Measurements from ENCODE around the gene SPC24.
A peak's percentile ranks its signal among the peaks of the same experiment; 100 is the strongest.
"Not testable (repeated sequence)": the region's sequence is repeated elsewhere in the genome, so short reads cannot be mapped to it uniquely, and the experiment has no call there.

SPC24 gene

DNA sequence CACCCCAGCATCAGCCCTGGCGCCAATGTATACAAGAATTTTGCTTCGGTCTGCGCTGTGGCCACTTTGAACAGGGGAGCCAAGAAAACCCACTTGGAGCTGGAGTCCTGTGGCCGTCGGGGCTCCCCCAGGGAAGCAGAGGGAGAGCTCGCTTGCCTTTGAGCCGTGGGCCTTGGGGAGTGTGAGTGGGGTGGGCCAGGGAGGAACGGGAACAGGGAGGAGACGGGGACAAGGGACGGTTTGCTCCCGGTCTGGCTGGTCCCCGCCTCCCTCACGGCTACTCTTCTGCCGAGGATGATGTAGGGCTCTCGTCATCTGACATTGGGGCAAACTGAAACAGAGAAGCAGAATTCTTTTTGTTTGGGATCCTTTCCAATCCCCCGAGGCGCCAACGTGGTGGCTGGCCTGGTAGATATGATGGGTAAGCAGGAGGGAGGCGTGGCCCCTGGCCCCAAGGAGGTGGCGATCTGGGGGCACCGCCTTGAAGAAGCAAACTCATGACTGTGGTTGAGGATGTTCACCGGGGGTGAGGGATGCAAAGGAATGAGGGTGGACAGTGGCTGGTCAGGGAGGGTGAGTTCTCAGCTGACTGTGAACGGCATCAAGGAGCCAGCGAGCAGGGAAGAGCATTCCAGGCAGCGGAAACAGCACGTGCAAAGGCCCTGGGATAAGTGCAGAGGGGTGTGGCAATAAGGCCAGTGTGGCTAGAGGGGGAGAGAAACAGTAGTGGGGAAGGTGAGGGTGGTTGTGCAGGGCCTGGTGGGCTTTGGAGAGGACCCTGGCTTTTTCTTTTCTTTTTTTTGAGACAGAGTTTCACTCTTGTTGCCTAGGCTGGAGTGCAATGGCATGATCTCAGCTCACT lies 10.9 kb upstream of the SPC24 start:
- Histone ChIP-seq H3K4me3 (no peak overlapping the region), H3K4me1 (no peaks in the 10 kb centered on the region), H3K27me3 (ENCODE audit: low read depth) (no peaks in the 10 kb centered on the region), H3K36me3 (replicated peaks) (no peaks in the 10 kb centered on the region; the same call in none of the 2 replicates), H3K9me3 (no peaks in the 10 kb centered on the region)
- in situ Hi-C loops (cut with MboI; ENCODE audit: low sequenced_read_pairs): no loop called here
- no peak for DNase-seq (ENCODE audit: low spot score in 2 of 2)

DNA sequence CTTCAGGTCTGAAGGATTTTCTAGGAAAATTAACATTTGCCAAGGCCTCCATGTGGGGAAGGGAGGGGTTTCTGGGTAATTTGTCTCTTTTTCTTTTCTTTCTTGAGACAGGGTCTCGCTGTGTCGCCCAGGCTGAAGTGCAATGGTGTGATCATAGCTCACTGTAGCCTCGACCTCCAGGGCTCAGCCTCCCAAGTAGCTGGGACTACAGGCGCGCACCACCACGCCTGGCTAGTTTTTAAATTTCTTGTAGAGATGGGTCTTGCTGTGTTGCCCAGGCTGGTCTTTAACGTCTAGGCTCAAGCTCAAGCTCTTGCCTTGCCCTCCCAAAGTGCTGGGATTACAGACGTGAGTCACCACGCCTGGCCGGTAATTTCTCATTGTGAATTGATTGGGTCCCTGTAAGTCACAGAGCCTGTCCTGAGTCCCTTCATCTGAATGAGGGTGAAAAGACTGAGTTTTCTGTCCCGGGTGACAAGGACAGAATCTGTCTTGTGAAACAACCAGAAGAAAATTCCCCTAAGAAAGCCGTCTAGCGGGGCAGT lies 10.0 kb upstream of the SPC24 start:
- H3K4me3 ChIP-seq: no peak overlapping the region
- DNase-seq (ENCODE audit: low spot score in 2 of 2): no peak
- H3K36me3 ChIP-seq (replicated peaks): no peaks in the 10 kb centered on the region; the same call in 1 of the 2 replicates
- no peaks in the 10 kb centered on the region for H3K27me3 ChIP-seq (ENCODE audit: low read depth)
- in situ Hi-C loops (cut with MboI; ENCODE audit: low sequenced_read_pairs): no loop called here
- peaks cover under 1% of the 10 kb centered on the region; the same call in 1 of the 2 replicates for H3K9me3 ChIP-seq
- no peaks in the 10 kb centered on the region for H3K4me1 ChIP-seq

DNA sequence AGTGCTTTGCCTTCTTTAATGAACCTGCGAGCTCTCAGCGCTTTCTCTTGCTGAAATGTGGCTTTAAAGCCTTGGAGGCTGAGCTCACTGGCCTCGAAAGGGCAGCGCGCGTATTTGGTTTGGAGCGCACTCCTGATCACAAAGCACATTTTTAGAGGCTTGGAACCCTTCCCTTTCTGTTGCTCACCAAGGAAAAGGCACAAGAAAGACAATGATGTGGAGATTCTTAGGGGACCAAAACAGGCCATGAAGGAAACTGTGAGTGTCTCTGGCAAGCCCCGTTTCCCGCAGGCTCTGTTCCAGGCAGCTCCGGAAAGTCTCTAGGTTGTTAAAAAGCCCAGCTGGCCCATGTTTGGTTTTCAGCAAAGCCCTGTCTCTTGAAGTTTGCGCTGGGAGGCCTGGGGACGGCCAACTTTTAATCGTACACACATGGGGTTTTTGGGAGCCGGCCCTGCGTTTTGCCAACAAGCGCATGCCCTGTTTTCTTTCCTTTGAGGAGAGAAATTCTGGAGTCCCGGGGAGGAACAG lies 9.4 kb upstream of the SPC24 start:
- Histone ChIP-seq H3K27me3 (ENCODE audit: low read depth) (no peaks in the 10 kb centered on the region), H3K4me1 (no peaks in the 10 kb centered on the region), H3K36me3 (replicated peaks) (no peaks in the 10 kb centered on the region; the same call in 1 of the 2 replicates), H3K9me3 (peaks cover 2% of the 10 kb centered on the region; the same call in 1 of the 2 replicates), H3K4me3 (no peak overlapping the region)
- no peak for DNase-seq (ENCODE audit: low spot score in 2 of 2)
- in situ Hi-C loops (cut with MboI; ENCODE audit: low sequenced_read_pairs): no loop called here

DNA sequence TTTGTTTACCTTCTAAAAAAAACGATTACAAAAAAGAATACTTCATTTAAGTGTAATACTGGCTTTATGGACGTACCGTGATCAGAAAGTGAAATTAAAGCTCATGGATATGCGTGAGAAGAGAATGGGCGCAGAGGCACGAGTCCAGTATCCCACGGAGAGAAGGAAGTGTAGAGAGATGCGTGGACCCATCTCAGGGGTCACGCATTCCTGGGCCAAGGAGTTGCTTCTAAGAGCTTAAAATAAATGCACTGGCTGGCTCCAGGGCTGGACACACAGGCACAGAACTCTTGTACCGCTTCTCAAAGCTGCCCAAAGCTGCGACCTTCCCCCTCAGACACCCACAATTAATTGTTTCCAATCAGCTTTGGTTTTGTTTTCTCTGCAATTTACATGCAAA lies 8.7 kb upstream of the SPC24 start:
- in situ Hi-C loops (cut with MboI; ENCODE audit: low sequenced_read_pairs): no loop called here
- H3K27me3 ChIP-seq (ENCODE audit: low read depth): no peaks in the 10 kb centered on the region
- no peak overlapping the region for H3K4me3 ChIP-seq
- no peaks in the 10 kb centered on the region for H3K36me3 ChIP-seq (replicated peaks)
- no peak for DNase-seq (ENCODE audit: low spot score in 2 of 2)
- no peaks in the 10 kb centered on the region for H3K4me1 ChIP-seq
- peaks cover 2% of the 10 kb centered on the region; the same call in 1 of the 2 replicates for H3K9me3 ChIP-seq

DNA sequence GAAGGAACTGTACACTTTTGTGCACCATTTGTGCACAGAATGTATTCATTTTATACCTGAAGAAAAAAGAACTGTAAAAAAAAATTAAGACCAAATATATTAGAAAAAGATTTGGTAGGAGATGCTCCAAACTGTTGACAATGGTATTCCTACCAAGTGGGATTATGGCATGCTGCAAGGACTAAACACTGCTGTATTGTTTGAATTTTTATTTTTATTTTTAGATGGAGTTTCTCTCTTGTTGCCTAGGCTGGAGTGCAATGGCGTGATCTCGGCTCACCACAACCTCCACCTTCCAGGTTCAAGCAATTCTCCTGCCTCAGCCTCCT lies 4.8 kb upstream of the SPC24 start:
- H3K4me1 ChIP-seq; in situ Hi-C loops (cut with MboI; ENCODE audit: low sequenced_read_pairs); H3K27me3 ChIP-seq (ENCODE audit: low read depth): not testable (repeated sequence)

DNA sequence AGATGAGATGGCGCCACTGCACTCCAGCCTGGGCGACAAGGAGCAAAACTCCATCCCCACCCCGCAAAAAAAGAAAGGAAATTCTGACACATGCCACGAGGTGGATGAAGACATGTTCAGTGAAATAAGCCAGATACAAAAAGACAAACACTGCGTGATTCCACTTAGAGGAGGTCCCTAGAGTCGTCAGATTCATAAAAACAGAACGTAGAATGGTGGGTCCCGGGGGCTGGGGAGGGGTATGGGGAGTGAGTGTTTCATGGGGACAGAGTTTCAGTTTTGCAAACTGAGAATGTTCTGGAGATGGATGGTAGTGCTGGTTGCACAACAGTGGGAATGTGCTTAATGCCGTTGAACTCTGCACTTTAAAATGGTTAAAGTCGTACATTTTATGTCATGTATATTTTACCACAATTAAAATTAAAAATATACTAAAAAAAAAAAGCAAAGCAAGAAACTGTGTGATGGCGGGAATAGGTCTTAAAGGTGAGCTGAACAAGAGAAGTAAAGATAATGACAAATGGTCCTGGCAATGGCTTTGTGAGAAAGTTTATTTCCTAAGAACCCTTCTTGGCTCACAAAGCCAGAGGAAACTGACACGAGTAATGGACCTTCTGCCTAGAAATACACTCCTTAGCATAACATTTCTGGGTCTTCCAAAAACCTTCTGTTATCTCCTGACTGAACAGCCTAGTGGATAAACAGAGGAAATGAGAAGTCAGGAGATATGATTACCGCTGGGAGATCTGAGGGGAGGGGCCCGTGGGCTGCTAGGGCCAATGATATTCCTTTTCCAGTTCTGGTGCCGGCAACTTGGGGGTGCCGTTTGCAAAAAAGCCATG lies 4.2 kb upstream of the SPC24 start:
- Histone ChIP-seq H3K27me3 (ENCODE audit: low read depth) (no peaks in the 10 kb centered on the region), H3K4me3 (no peak overlapping the region), H3K9me3 (peaks cover 2% of the 10 kb centered on the region; the same call in 1 of the 2 replicates), H3K4me1 (peaks cover 5% of the 10 kb centered on the region), H3K36me3 (replicated peaks) (0 out of 2 replicates have a peak, but pooled peaks cover 3% of the 10 kb centered on the region)
- no peak for DNase-seq (ENCODE audit: low spot score in 2 of 2)
- in situ Hi-C loops (cut with MboI; ENCODE audit: low sequenced_read_pairs): no loop called here

More for the DNA sequence above, 4.8 kb upstream of the SPC24 start:
- DNase-seq (ENCODE audit: low spot score in 2 of 2); H3K36me3 ChIP-seq (replicated peaks); H3K4me3 ChIP-seq; H3K9me3 ChIP-seq: not testable (repeated sequence)

DNA sequence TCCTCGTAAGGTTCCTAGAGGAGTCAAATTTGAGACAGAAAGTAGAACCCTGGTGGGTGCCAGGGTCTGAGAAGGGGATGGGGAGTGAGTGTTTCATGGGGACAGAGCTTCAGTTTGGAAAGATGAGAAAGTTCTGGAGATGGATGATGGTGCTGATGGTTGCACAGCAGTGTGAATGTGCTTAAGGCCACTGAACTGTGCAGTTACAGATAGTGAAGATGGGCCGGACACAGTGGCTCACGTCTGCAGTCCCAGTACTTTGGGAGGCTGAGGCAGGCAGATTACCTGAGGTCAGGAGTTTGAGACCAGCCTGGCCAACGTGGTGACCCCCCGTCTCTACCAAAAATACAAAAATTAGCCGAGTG lies 917 bp downstream of the SPC24 start:
- H3K27me3 ChIP-seq (ENCODE audit: low read depth): no peaks in the 10 kb centered on the region
- H3K4me3 ChIP-seq: peak overlapping the region; percentile 99
- no peak for DNase-seq (ENCODE audit: low spot score in 2 of 2)
- H3K36me3 ChIP-seq (replicated peaks): peaks cover 17% of the 10 kb centered on the region
- in situ Hi-C loops (cut with MboI; ENCODE audit: low sequenced_read_pairs): no loop called here
- H3K4me1 ChIP-seq: peaks cover 5% of the 10 kb centered on the region
- no peaks in the 10 kb centered on the region for H3K9me3 ChIP-seq

DNA sequence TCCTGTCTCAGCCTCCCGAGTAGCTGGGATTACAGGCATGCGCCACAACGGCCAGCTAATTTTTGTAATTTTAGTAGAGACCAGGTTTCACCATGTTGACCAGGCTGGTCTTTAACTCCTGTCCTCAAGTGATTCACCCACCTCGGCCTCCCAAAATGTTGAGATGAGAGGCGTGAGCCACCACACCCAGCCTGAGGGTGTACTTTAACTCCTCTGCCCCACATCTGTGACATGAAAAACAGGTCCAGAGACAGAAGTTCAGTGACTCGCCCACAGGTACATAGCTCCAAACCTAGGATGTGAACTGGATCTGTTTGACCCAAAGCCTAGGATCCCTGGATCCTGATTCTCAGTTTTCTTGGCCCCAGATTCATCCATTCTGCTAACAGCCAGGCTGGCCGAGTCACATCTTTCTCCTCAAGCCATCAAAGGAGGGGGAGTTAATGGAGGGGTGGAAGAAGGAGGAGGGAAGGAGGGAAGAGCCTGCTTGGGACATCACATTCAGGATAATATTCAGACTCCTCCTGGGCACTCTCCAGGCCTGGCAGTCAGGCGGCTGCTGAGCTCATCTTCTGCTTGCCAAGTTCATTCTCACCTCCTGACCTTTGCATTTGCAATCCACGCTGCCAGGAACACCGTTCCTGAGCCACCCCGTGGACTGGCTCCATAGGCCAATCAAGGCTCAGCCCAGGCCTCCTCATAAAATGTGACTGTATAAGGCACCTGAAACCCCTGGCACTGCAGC lies 3.1 kb downstream of the SPC24 start:
- peaks cover 5% of the 10 kb centered on the region for H3K4me1 ChIP-seq
- H3K36me3 ChIP-seq (replicated peaks): peaks cover 30% of the 10 kb centered on the region
- DNase-seq (ENCODE audit: low spot score in 2 of 2): no peak
- no peaks in the 10 kb centered on the region for H3K9me3 ChIP-seq
- in situ Hi-C loops (cut with MboI; ENCODE audit: low sequenced_read_pairs): no loop called here
- H3K27me3 ChIP-seq (ENCODE audit: low read depth): no peaks in the 10 kb centered on the region
- H3K4me3 ChIP-seq: no peak overlapping the region

DNA sequence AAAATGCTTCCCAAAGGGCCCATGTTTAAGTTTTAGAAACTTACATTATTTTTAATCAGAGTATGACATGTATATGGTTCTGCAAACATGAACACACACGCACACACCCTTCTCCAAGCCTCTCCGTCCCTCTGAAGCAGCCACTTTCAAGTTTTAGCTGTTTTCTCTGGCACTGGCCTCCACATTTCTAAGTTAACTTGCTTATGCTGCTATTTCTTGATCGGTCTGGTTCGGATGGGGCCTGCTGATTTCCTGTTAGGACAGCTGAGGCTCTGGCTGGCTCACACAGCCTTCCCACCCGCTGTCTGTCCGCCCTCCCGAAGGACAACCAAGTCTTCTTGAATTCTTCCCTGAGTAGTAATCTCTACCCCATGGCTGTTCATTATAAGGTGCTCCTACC lies 4.4 kb downstream of the SPC24 start:
- Histone ChIP-seq H3K9me3 (no peaks in the 10 kb centered on the region), H3K36me3 (replicated peaks) (peaks cover 35% of the 10 kb centered on the region), H3K4me1 (peaks cover 2% of the 10 kb centered on the region), H3K27me3 (ENCODE audit: low read depth) (no peaks in the 10 kb centered on the region), H3K4me3 (no peak overlapping the region)
- no peak for DNase-seq (ENCODE audit: low spot score in 2 of 2)
- in situ Hi-C loops (cut with MboI; ENCODE audit: low sequenced_read_pairs): no loop called here

DNA sequence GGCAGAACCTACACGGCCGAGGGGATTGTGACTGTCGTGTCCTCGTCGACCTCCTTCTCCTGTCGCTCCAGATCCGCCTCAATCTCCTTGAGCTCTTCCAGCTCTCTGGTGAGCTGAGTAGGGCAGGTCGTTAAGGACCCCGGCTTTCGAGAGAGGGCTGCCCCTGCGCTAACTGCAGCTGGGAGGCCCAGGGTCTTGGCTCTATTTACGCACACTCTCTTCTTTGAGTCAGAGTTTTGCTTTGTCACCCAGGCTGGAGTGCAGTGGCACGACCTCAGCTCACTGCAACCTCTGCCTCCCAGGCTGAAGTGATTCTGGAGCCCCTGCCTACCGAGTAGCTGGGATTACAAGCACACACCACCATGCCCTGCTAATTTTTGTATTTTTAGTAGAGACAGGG lies 7.6 kb downstream of the SPC24 start:
- no peaks in the 10 kb centered on the region for H3K27me3 ChIP-seq (ENCODE audit: low read depth)

DNA sequence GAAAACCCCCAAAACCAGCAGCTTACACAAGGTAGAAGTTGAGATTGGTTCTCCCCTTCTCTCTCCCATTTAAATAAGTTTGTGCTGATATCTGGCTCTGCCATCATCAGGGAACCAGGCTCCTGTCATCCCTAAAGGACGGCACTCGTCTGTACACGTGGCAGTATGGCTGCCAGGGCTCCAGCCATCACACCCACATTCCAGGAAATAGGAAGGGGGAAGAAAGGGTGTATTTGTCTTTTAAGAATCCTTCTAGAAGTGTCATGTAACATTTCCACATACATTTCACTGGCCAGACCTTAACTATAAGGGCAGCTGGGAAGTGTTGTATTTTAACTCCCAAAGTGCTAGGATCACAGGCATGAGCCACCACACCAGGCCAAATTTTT lies 10.1 kb downstream of the SPC24 start:
- Histone ChIP-seq H3K4me3 (no peak overlapping the region), H3K9me3 (no peaks in the 10 kb centered on the region), H3K36me3 (replicated peaks) (peaks cover 39% of the 10 kb centered on the region), H3K4me1 (peaks cover 14% of the 10 kb centered on the region), H3K27me3 (ENCODE audit: low read depth) (no peaks in the 10 kb centered on the region)
- no peak for DNase-seq (ENCODE audit: low spot score in 2 of 2)
- in situ Hi-C loops (cut with MboI; ENCODE audit: low sequenced_read_pairs): no loop called here

More for the DNA sequence above, 7.6 kb downstream of the SPC24 start:
- Histone ChIP-seq H3K9me3 (no peaks in the 10 kb centered on the region), H3K36me3 (replicated peaks) (peaks cover 51% of the 10 kb centered on the region), H3K4me1 (peaks cover 6% of the 10 kb centered on the region), H3K4me3 (no peak overlapping the region)
- in situ Hi-C loops (cut with MboI; ENCODE audit: low sequenced_read_pairs): no loop called here
- no peak for DNase-seq (ENCODE audit: low spot score in 2 of 2)

DNA sequence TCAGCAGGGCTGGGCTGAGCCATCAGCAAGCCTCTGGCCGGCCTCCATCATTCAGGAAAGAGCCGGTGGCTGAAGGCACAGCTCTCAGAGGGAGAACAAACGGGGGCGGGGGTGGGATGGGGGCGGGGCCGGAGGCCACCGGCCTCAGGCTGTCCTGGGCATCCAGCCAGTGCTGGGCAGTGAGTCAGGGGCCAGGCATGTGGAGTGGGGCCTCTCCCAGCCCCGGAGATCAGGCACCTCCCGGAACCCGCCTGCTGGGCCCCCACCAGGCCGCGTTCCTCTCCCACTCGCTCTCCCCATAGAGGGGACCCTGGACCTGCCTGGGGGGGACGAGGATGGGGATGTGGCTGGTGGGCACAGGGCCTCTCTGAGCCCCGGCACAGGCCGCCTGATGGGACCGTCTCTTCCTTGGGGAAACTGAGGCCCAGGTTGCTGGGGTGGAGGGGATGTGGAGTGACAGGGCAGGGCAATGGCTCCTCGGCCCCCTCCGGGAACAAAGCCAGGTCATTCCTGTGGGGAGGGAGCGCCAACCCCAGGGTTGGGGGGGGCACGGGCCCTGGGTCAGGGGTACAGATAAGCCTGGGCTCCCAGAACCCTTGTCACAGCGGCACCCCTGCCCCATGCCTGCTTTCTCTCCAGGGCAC lies 12.9 kb downstream of the SPC24 start:
- in situ Hi-C loops (cut with MboI; ENCODE audit: low sequenced_read_pairs): no loop called here
- no peaks in the 10 kb centered on the region for H3K9me3 ChIP-seq
- peaks cover 31% of the 10 kb centered on the region for H3K4me1 ChIP-seq
- H3K4me3 ChIP-seq: no peak overlapping the region
- H3K36me3 ChIP-seq (replicated peaks): peaks cover 25% of the 10 kb centered on the region
- peak in 1 of 2 experiments; percentile 72 for DNase-seq (ENCODE audit: low spot score in 2 of 2)
- H3K27me3 ChIP-seq (ENCODE audit: low read depth): no peaks in the 10 kb centered on the region

Measured in HAP-1 (cell line).